ENCODE measurements around the gene HPSE2.

HPSE2 gene

GRCh38 chr10:98415731-98416119 lies 819.9 kb downstream of the HPSE2 start:
- no peak for DNase-seq (ENCODE audit: low read depth, low spot score)

- peak; percentile 48 for DNase-seq (ENCODE audit: low read depth, low spot score)
Observed at GRCh38 chr10:98414932-98415730, 820.5 kb downstream of the HPSE2 start, which contains the start of gene PYROXD2. Gene PYROXD2 (minus strand): TSS chr10:98415182. CDS start chr10:98415135, 47 bp downstream.

GRCh38 chr10:98414578-98414931 lies 821.1 kb downstream of the HPSE2 start:
- DNase-seq (ENCODE audit: low read depth, low spot score) = no peak

- DNase-seq (ENCODE audit: low read depth, low spot score) = no peak
Observed at GRCh38 chr10:98411768-98412167, 823.9 kb downstream of the HPSE2 start.

- DNase-seq (ENCODE audit: low read depth, low spot score) = no peak
Observed at GRCh38 chr10:98411166-98411565, 824.5 kb downstream of the HPSE2 start.

GRCh38 chr10:98410759-98411158 lies 824.9 kb downstream of the HPSE2 start:
- no peak for DNase-seq (ENCODE audit: low read depth, low spot score)

- DNase-seq (ENCODE audit: low read depth, low spot score) = no peak
Observed at GRCh38 chr10:98410135-98410743, 825.4 kb downstream of the HPSE2 start.

GRCh38 chr10:98408799-98409198 lies 826.9 kb downstream of the HPSE2 start:
- DNase-seq (ENCODE audit: low read depth, low spot score) = no peak

- DNase-seq (ENCODE audit: low read depth, low spot score) = no peak
Observed at GRCh38 chr10:98407744-98408241, 827.9 kb downstream of the HPSE2 start.
